GM12878 (cell line): ENCODE results near the gene ZFPM1. TPM values are rescaled to one million over a fixed set of nuclear protein-coding genes. Genes with fewer than 3 reads are reported as not detected.

Source experiments
- ATF7 ChIP-seq: fragments of 450-650 bp; IDR thresholded peaks from 2 replicates; pipeline ENCODE4 v1.6.1; 2016; ENCODE audit warnings: low read depth, mild to moderate bottlenecking
- BMI1 ChIP-seq: fragments of 450-650 bp; IDR thresholded peaks from 2 replicates; pipeline ENCODE4 v1.6.1; 2016; ENCODE audit warnings: mild to moderate bottlenecking, moderate library complexity, borderline replicate concordance
- CREM ChIP-seq: IDR thresholded peaks from 2 replicates; pipeline ENCODE4 v1.6.1; 2014; ENCODE audit warnings: antibody characterized with exemption, low read depth
- ELK1 ChIP-seq: IDR thresholded peaks from 2 replicates; pipeline ENCODE4 v1.6.1; 2012; ENCODE audit warnings: low read depth, low read length, improper control_type of control experiment
- EP300 ChIP-seq, 2 experiments: fragments of 150-350 bp in 1 of 2; IDR thresholded peaks; 2 replicates each; pipeline ENCODE4 v1.6.1; 2011 to 2012; ENCODE audit warnings: low read depth in 2 of 2, low read length in 2 of 2, borderline replicate concordance in 1 of 2, improper control_type of control experiment in 1 of 2, inconsistent platforms in 1 of 2; ENCODE audit not compliant: control insufficient read depth in 1 of 2
- HDGF ChIP-seq: fragments of 450-650 bp; IDR thresholded peaks from 2 replicates; pipeline ENCODE4 v1.6.1; 2016; ENCODE audit warnings: antibody characterized with exemption
- IKZF1 ChIP-seq: fragments of 450-650 bp; conservative IDR thresholded peaks from 2 replicates; pipeline ENCODE4 v1.6.1; 2017; ENCODE audit warnings: antibody characterized with exemption, mild to moderate bottlenecking
- IKZF2 ChIP-seq, 2 experiments: fragments of 450-650 bp; IDR thresholded peaks; 2 replicates each; pipeline ENCODE4 v1.6.1; 2017; ENCODE audit warnings: mild to moderate bottlenecking in 2 of 2, moderate library complexity in 2 of 2
- KLF5 ChIP-seq: fragments of 450-650 bp; IDR thresholded peaks from 2 replicates; pipeline ENCODE4 v1.6.1; 2014; ENCODE audit warnings: mild to moderate bottlenecking; ENCODE audit not compliant: partially characterized antibody
- LARP7 ChIP-seq: fragments of 450-650 bp; IDR thresholded peaks from 2 replicates; pipeline ENCODE4 v1.6.1; 2017; ENCODE audit warnings: mild to moderate bottlenecking
- NBN ChIP-seq: fragments of 450-650 bp; IDR thresholded peaks from 2 replicates; pipeline ENCODE4 v1.6.1; 2016
- NFIC ChIP-seq: IDR thresholded peaks from 2 replicates; pipeline ENCODE4 v1.6.1; 2012; ENCODE audit warnings: low read depth, mild to moderate bottlenecking, inconsistent platforms, low read length, moderate library complexity
- NR2C2 ChIP-seq: IDR thresholded peaks from 2 replicates; pipeline ENCODE4 v1.6.1; 2011; ENCODE audit warnings: borderline replicate concordance, low read depth; ENCODE audit not compliant: control insufficient read depth, insufficient read length
- POLR2A ChIP-seq: IDR thresholded peaks from 2 replicates; pipeline ENCODE4 v1.6.1; 2011; ENCODE audit warnings: low read depth, mild to moderate bottlenecking, low read length
- RAD51 ChIP-seq: fragments of 450-650 bp; IDR thresholded peaks from 2 replicates; pipeline ENCODE4 v1.6.1; 2016; ENCODE audit warnings: moderate library complexity, mild to moderate bottlenecking, inconsistent platforms
- RUNX3 ChIP-seq: IDR thresholded peaks from 2 replicates; pipeline ENCODE4 v1.6.1; 2012; ENCODE audit warnings: low read length, inconsistent platforms
- SPI1 ChIP-seq: IDR thresholded peaks from 2 replicates; pipeline ENCODE4 v1.6.1; 2011; ENCODE audit warnings: low read depth, mild to moderate bottlenecking, low read length, moderate library complexity, borderline replicate concordance; ENCODE audit not compliant: insufficient read depth
- SUPT20H ChIP-seq: IDR thresholded peaks from 2 replicates; pipeline ENCODE4 v1.6.1; 2011; ENCODE audit warnings: low read depth, mild to moderate bottlenecking, low read length, moderate library complexity, borderline replicate concordance; ENCODE audit not compliant: control insufficient read depth
- TAF1 ChIP-seq: IDR thresholded peaks from 2 replicates; pipeline ENCODE4 v1.6.1; 2011; ENCODE audit warnings: mild to moderate bottlenecking, low read depth, low read length, borderline replicate concordance
- ZNF24 ChIP-seq: fragments of 450-650 bp; IDR thresholded peaks from 2 replicates; pipeline ENCODE4 v1.6.1; 2017; ENCODE audit warnings: antibody characterized with exemption, mild to moderate bottlenecking
- polyA plus RNA-seq, 11 experiments: library from polyadenylated mRNA; depleted of rRNA in 4 of 11; unstranded in 6 of 11; stranded (reverse) in 5 of 11; fragments of >200 nt; fragmentation: Nextera tagmentation in 4 of 11; fragmentation: Illumina TruSeq in 1 of 11; extraction: Ambion mirVana in 4 of 11; extraction: Trizol in 1 of 11; gene quantifications; 1 replicate in 1 of 11; 2 replicates in 10 of 11; pipeline versions ENCODE4 v1.2.1 to v1.2.3, GENCODE V29; 2011 to 2016; ENCODE audit warnings: inconsistent platforms in 2 of 11, missing spikeins in 2 of 11, low read depth in 1 of 11
- total RNA-seq, 4 experiments: library from RNA; depleted of rRNA in 3 of 4; stranded (reverse); fragments of >200 nt in 3 of 4; fragmentation: Illumina TruSeq in 1 of 4; extraction: Trizol in 1 of 4; gene quantifications; 2 replicates each; pipeline versions ENCODE4 v1.2.1 to v1.2.3, GENCODE V29; 2013 to 2021
- TF ChIP-seq, protein P1 (sequence below): fragments of 450-650 bp; IDR thresholded peaks from 2 replicates; pipeline ENCODE4 v1.6.1; 2017; ENCODE audit warnings: borderline replicate concordance
- TF ChIP-seq, protein P2 (sequence below): fragments of 450-650 bp; IDR thresholded peaks from 2 replicates; pipeline ENCODE4 v1.6.1; 2016; ENCODE audit warnings: mild to moderate bottlenecking, moderate library complexity, borderline replicate concordance
- TF ChIP-seq, protein P3 (sequence below): IDR thresholded peaks from 2 replicates; pipeline ENCODE4 v1.6.1; 2011; ENCODE audit warnings: low read depth, low read length, improper control_type of control experiment, borderline replicate concordance
- TF ChIP-seq, protein P4 (sequence below): IDR thresholded peaks from 2 replicates; pipeline ENCODE4 v1.6.1; 2012; ENCODE audit warnings: low read depth, low read length, improper control_type of control experiment

The ZFPM1 gene
- total and polyA plus RNA-seq, 10 of the 15 experiments (the other 5 are each of a cell fraction or from before 2014, with no cell fraction given) = 0.02 to 5.1 (median 0.30) TPM

DNA sequence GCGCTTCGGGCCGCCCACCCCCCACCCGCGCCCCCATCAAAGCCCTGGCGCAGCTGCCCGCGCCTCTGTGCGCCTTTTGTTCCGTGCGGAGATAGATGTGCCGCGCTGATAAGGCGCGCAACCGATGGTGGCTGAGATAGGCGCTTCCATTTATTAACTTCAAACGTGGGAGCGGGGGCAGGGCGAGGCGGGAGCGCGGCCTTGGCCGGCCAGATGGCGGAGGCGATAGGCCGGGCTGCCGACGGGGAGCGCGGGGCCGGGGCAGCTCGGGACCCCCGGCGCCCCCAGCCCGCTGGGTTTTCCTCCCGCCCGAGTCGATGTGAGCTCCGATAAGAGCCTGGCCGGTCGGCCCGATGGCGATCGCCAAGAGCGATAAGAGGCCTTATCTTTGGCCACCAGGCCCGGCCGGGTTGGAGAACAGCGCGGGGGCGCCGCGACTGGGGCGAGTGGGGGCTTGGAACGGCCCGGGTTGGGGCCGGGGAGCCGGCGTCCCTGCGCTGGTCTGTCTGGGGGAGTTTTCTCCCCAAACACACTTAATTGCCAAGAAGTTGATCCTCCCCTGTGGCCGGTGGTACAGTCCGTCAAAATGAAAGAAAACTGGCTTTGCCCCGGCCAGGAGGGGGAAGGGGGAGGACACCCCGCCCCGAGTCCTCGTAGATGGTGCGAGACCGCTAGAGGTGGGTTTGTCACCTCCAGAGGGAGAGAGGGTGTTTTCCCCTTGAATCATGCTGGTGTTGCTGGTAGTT, 2.7 kb downstream of the ZFPM1 start (continued):
- TF ChIP-seq ELK1 = no peak
- no peak for TF ChIP-seq SUPT20H
- TF ChIP-seq EP300 (IDR thresholded peaks at IDR 0.05; ENCODE audit: borderline replicate concordance in 1 of 2, control insufficient read depth in 1 of 2, low read depth in 2 of 2, low read length in 2 of 2) = no peak; a peak in 1 of 4 replicates
- TF ChIP-seq CREM = peak; percentile 39; the same call in 1 of the 2 replicates
- TF ChIP-seq, protein P1, sequence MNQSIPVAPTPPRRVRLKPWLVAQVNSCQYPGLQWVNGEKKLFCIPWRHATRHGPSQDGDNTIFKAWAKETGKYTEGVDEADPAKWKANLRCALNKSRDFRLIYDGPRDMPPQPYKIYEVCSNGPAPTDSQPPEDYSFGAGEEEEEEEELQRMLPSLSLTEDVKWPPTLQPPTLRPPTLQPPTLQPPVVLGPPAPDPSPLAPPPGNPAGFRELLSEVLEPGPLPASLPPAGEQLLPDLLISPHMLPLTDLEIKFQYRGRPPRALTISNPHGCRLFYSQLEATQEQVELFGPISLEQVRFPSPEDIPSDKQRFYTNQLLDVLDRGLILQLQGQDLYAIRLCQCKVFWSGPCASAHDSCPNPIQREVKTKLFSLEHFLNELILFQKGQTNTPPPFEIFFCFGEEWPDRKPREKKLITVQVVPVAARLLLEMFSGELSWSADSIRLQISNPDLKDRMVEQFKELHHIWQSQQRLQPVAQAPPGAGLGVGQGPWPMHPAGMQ = no peak
- no peak for TF ChIP-seq BMI1
- TF ChIP-seq IKZF2 (IDR thresholded peaks at IDR 0.05) = peak in 1 of 2 experiments; percentile 32; a peak in 2 of 4 replicates
- TF ChIP-seq, protein P2, sequence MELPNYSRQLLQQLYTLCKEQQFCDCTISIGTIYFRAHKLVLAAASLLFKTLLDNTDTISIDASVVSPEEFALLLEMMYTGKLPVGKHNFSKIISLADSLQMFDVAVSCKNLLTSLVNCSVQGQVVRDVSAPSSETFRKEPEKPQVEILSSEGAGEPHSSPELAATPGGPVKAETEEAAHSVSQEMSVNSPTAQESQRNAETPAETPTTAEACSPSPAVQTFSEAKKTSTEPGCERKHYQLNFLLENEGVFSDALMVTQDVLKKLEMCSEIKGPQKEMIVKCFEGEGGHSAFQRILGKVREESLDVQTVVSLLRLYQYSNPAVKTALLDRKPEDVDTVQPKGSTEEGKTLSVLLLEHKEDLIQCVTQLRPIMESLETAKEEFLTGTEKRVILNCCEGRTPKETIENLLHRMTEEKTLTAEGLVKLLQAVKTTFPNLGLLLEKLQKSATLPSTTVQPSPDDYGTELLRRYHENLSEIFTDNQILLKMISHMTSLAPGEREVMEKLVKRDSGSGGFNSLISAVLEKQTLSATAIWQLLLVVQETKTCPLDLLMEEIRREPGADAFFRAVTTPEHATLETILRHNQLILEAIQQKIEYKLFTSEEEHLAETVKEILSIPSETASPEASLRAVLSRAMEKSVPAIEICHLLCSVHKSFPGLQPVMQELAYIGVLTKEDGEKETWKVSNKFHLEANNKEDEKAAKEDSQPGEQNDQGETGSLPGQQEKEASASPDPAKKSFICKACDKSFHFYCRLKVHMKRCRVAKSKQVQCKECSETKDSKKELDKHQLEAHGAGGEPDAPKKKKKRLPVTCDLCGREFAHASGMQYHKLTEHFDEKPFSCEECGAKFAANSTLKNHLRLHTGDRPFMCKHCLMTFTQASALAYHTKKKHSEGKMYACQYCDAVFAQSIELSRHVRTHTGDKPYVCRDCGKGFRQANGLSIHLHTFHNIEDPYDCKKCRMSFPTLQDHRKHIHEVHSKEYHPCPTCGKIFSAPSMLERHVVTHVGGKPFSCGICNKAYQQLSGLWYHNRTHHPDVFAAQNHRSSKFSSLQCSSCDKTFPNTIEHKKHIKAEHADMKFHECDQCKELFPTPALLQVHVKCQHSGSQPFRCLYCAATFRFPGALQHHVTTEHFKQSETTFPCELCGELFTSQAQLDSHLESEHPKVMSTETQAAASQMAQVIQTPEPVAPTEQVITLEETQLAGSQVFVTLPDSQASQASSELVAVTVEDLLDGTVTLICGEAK = no peak
- no peak for TF ChIP-seq ZNF24
- TF ChIP-seq NBN = peak; percentile 70
- TF ChIP-seq IKZF1 = peak; percentile 51; the same call in 1 of the 2 replicates
- peak; percentile 68 for TF ChIP-seq POLR2A
- TF ChIP-seq SPI1 = 0 out of 2 replicates have a peak, but pooled peaks have one; percentile 18
- TF ChIP-seq HDGF = no peak
- TF ChIP-seq TAF1 = 0 out of 2 replicates have a peak, but pooled peaks have one; percentile 49
- TF ChIP-seq NR2C2 = no peak
- TF ChIP-seq RAD51 = no peak
- TF ChIP-seq, protein P3, sequence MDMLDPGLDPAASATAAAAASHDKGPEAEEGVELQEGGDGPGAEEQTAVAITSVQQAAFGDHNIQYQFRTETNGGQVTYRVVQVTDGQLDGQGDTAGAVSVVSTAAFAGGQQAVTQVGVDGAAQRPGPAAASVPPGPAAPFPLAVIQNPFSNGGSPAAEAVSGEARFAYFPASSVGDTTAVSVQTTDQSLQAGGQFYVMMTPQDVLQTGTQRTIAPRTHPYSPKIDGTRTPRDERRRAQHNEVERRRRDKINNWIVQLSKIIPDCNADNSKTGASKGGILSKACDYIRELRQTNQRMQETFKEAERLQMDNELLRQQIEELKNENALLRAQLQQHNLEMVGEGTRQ = no peak
- TF ChIP-seq LARP7 = peak; percentile 68; the same call in 1 of the 2 replicates
- peak; percentile 64 for TF ChIP-seq RUNX3
- TF ChIP-seq, protein P4, sequence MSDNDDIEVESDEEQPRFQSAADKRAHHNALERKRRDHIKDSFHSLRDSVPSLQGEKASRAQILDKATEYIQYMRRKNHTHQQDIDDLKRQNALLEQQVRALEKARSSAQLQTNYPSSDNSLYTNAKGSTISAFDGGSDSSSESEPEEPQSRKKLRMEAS = no peak
- TF ChIP-seq NFIC = no peak
- peak; percentile 84 for TF ChIP-seq KLF5
- TF ChIP-seq ATF7 = peak; percentile 91
